Measurements from ENCODE around the gene RAD9A.

RAD9A gene

DNA sequence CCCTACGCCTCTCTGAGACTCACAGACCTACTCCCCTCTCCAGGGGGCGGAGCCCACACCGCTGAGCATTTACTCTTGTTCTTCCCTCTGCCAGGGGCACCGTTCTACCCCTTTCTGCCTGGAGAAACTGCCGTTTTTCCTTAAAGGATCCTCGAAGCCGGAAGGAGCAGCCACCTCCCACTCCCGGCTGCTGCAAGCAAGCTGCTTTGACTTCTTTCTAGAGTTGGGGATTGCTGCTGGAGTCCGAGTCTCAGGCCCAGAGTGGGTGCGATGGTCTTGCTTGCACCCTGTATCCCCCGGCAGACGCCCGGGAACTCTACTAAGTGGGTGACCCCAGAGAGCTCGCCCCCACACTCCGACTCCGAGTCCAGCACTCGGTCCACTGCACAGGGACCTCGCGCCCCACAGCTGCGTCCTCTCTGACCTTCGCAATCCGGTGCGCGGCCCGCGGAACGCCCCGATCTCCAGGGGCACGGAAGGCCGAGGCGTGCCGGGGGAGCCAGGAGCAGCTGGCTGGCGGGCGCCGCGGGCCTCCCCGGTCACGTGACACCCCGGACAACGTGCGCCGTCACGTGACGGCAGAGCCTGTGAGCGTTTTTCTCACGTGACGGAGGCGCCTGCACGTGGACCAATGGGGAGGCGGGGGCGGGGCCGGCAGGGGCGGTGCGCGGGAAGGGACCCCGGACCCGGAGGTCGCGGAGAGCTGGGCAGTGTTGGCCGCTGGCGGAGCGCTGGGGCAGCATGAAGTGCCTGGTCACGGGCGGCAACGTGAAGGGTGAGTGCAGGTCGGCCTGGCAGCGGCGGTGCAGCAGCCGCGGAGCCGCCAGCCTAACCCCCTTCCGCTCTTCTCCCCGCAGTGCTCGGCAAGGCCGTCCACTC is at the start of gene RAD9A:
TSS of gene RAD9A (plus strand) at position 683 of the 879 bp plus-strand sequence. CDS start at position 742, 59 bp downstream.
- DNase-seq (ENCODE audit: low read depth in 2 of 2): peak; percentile 87 to 90

DNA sequence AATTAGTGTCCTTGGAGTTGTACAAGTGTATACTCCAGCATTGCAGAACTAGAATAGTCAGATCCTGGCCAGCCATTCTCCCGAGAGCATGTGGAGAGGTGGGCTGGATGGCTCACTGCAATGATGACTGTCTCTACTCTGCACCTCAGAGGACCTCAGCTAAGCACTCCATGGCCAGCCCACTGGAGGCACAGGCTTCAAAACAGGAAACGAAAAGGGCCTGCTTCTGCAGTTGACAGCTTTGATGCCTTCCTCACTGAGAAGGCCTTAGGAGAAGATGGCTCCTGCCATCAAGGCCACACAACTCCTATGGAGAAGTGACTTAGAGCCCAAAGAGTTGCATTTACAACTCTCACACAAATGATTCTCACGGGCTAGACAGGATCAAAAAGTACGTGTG is 47.5 kb upstream of the RAD9A start:
- no peak for DNase-seq (ENCODE audit: low read depth in 2 of 2)

GRCh38 chr11:67345247-67345919 is 46.4 kb upstream of the RAD9A start:
- DNase-seq (ENCODE audit: low read depth in 2 of 2): no peak

DNA sequence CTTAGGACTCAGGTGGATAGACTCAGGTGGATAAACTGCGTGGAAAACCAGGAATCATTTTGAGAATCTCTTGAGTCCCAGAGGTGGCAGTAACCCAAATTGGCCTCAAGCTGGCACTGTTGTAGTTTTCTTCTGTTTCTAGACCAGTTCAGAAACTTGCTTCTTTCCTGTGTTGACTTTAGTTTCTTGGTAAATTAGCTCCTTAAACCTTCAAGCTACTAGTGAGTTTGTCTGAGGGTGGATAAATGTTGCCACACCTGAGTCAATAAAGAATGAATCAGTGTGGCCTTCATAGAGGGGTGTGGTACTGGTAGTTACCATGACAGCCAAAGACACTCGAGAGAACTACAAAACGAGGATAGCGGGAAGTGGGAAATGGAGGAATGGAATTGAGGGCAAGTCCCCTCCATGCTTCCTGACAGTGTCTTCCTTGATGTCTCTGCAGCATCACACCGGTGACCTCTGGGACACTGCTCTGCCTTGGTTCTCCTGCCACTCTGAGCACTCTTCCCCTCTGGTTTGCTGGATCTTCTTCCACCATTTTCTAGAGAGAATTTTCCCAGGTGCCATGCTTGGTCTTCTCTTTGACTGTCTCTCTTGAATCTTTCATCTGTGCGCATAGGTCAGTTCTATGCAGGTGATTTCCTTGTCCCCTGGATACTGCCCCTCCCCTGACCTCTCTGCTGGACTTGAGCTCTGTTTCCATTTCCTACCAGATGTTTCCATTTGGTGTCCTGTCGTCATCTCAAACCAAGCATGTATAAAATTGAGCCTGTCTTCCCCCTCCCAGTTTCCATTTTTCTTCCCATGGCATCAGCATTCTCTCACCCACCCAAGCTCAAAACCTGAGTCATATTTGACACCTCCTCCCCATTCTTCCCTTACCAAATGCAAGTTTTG is 45.6 kb upstream of the RAD9A start:
- DNase-seq (ENCODE audit: low read depth in 2 of 2): no peak

- DNase-seq (ENCODE audit: low read depth in 2 of 2): no peak
These were observed 43.6 kb upstream of the RAD9A start for GRCh38 chr11:67347964-67348749.

DNA sequence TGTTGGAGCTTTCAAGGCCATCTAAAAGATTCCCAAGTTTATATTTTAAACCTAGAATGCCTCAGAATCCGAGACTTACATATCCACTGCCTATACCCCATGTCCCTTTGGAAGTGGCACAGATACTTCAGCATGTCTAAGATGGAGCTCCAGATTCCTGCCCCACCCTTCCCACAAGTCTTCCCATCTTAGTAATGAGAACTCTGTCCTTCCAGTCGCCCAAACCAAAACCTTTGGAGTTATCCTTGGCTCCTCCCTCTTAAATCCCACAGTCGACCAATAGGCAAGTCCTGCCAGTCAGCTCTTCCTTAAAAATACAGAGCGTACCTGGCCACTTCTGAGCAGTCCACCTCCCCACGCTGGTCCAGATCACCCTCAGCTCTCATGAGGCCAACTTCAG is 42.8 kb upstream of the RAD9A start:
- no peak for DNase-seq (ENCODE audit: low read depth in 2 of 2)

DNA sequence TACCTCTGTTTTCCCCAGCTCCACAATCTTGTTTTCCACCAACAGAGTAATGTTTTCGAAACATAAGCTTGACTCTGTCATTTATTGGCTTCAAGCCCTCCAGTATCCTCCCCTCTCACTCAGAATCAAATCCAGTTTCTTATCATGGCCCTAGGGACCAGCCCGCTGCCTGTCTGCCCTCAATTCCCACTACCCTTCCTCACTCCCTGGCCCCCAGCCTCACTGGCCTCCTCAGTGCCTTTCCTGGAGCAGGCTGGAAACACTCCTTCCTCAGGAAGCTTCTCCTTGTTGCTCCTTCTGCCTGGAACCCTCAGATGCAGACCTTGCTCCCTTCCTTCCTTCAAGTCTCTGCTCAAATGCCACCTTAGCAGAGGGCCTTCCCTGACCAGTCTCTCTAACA is 42.3 kb upstream of the RAD9A start:
- DNase-seq (ENCODE audit: low read depth in 2 of 2): no peak

- DNase-seq (ENCODE audit: low read depth in 2 of 2): no peak
These were observed 41.8 kb upstream of the RAD9A start for GRCh38 chr11:67349928-67350465.

DNA sequence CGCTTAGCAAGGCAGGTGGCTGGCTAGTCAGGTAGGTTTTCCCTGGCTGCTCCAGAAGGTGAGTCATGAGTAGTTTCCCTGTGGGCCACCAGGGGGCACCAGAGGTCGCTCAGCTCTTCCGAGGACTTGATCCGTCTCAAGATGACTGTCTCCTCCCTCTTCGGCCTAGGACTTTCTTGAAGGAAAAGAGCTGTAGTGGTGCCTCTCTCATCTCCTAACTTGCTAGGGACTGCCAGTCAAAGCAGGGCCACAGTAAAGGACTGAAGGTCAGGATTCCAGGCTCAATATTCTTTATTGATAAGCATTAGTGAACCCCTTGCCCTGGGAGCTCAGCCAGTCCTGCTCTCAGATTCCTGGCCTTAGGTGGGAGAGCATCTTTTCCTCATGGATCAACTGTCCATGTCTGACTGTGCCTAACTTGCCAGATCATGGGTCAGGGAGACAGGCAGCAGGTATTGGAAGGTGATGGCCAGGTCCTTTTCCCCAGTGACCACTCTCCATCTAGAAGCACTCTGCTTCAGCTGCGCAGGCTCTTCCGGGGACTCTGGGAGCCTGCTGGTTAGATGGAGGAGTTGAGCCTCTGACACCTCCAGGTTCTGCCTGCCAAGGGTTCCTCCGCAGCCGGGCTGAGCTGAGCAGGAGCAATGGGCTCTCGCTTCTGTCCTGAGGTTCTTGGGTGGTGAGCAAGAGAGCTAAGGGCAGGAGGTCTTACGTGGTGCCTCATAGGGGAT is 40.3 kb upstream of the RAD9A start:
- DNase-seq (ENCODE audit: low read depth in 2 of 2): peak in 1 of 2 donors; percentile 38

DNA sequence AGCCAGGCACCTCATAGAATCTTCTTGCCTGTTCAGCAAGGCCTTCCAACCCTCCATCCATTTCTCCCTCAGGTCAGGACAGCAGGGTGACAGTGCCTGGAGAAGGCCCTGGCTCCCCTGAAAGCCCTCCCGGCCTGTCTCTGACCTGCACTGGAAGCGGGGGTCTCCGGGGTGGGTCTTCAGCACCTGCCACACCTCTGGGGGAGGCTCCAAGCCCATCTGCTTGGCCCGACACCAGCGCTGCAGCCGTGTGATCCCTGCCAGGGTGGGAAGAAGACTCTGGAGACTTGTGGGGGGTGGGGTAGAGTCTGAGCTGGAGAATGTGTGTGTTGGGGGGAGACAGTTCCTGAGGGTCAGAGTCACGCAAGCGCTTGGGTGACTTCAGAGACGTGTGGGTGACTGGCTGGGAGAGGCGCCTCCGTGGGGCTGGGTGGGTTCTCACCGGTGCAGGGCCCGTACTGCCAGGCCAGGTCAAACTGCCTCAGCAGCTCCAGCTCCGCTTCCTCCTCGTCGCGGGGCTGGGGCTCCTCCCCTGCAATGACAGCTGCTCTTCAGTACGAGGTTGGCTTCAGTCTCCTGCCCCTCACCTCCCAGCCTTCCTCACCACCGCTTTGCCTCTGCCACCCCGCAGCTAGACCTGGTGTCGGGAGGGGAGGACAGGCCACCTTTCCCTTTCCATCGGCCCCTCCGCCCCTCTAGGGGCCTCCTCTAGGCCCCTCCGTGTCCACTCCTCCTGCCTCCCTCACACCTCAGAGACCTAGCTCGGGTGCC is 39.1 kb upstream of the RAD9A start:
- no peak for DNase-seq (ENCODE audit: low read depth in 2 of 2)

DNA sequence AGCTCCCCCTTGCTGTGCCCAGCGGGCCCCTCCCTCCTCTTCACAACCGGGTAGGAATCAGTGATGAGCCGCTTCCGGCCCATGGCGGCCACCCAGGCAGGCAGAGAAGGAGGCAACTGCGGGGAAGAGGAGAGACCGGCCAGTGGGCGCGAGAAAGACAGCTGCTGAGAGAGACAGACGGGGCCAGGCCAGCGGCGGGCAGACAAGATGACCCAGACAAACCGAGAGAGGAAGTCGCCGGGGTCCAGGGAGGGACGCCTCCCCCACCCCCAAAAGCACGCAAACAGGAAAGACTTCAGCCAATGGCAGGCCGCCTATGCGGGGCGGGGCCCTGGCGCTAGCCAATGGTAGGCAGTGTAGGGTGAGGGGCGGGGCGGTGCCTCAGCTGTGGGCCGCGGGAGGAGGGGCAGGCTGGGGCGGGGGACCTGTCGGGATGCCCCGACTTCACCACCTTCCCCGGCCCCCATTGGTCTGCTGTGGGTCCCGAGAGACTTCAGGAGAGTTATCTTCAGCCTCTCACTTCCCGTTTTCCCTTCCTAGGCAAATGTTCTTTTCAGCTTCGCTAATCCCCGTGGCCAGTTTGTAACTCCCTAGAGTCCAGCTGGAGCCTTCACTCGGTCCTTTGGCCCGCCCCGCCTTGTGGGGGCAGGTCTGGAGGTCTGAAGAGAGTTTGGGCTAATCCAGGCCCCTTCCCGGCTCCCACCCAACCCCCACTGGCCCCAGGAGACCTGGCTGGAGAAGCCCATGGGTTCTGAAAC is 38.3 kb upstream of the RAD9A start, which contains the start of gene POLD4:
TSS of gene POLD4 (minus strand) at position 230 of the 758 bp plus-strand sequence. CDS start at position 83, 147 bp downstream.
- peak; percentile 89 to 91 for DNase-seq (ENCODE audit: low read depth in 2 of 2)

- no peak for DNase-seq (ENCODE audit: low read depth in 2 of 2)
These were observed 37.4 kb upstream of the RAD9A start for GRCh38 chr11:67354075-67355022.

DNA sequence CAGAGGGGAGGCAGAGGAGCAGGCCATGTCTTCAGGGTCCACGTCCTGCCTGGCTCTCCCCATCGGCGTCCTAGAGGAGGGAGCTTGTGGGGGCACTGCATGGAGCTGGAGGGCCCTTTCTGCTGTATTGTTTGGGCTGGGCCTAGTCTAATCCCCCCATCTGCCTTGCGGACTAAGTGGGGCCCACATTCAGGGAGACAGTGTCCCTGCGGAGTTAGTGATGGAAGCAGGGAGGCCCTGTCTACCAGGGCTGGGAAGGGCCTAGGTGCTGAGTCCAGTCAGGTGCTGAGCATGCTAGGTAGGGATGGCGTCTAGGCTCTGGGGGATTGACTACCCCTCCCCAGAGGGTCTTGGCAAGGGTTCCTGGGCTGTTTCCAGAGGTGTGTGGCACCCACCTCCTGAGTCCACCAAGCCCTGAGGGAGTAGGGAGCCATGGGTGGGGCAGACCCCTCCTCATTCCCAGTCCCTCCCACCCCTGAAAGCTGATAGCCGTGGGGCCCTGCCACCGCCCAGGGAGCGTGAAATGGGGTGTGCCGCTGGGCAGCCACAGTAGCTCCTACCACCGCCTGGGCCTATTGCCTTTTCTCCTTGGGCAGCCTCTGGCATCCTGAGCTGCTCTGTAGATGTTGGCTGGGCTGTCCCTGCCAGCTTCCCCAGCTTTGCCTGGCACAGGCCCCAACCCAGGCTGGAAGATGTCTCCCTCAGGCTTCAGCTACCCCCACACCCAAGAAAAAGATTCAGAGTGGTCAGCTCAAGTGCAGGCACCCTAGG is 36.6 kb upstream of the RAD9A start:
- DNase-seq (ENCODE audit: low read depth in 2 of 2): no peak

DNA sequence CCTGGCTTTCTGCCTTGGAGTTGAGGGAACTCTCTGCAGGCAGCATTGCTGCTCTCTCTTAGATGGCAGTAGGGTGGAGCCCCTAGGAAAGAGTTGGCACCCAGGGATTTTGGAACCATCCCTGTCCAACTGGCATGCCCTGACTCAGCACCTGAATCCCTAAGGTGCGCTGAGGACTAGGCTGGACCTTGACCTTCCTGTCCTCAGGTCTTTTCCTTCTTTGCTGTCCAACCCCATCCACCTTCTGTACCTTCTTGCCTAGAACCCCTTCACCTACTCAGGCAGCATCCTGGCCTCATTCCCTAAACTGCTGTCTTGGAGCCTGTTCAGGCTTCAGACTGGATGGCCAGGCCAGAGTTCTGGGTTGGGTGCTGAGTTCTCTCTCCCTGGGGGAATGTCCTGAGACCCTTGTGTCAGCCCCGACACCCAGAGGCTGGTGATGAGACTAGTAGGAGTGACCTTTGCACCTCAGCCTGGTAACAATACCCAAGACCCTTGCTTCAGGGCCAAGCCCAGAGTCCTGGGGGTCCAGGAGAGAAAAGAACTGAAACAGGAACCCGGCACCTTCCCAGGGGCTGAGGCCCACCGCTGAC is 35.9 kb upstream of the RAD9A start:
- no peak for DNase-seq (ENCODE audit: low read depth in 2 of 2)

- DNase-seq (ENCODE audit: low read depth in 2 of 2): no peak
These were observed 35.4 kb upstream of the RAD9A start for GRCh38 chr11:67356387-67356863.

Measured in activated CD8-positive, alpha-beta memory T cell treated with anti-CD3 and anti-CD28 coated beads for 4 hours (primary cell).